SK-N-SH treated with all-trans-retinoic acid at 6 μM for 48 hours (cell line): ENCODE results near the gene CFAP210.

Experiments
- ATAC-seq: fragments of 200-7000 bp; cut with Tn5 transposase; 3 replicates; pipeline ENCODE4 v1.9.1; 2020; ENCODE audit warnings: mild to moderate bottlenecking, moderate library complexity
- ARNTL ChIP-seq: fragments of 450-650 bp; formaldehyde crosslinking; IDR thresholded peaks from 2 replicates; pipeline ENCODE4 v1.5.0; 2020; ENCODE audit warnings: low read depth, mild to moderate bottlenecking, moderate library complexity, borderline replicate concordance
- BACH2 ChIP-seq: fragments of 250-450 bp; sonication (Bioruptor Pico); IDR thresholded peaks from 2 replicates; pipeline ENCODE4 v1.9.0; 2021; ENCODE audit warnings: mild to moderate bottlenecking, borderline replicate concordance
- CSDC2 ChIP-seq: fragments of 250-450 bp; sonication (Bioruptor Pico); IDR thresholded peaks from 2 replicates; pipeline ENCODE4 v1.5.0; 2020; ENCODE audit warnings: mild to moderate bottlenecking, moderate library complexity
- ESRRG ChIP-seq: fragments of 250-450 bp; sonication (Bioruptor Pico); IDR thresholded peaks from 2 replicates; pipeline ENCODE4 v1.6.1; 2021; ENCODE audit warnings: mild to moderate bottlenecking
- GLIS3 ChIP-seq: fragments of 250-450 bp; sonication (Bioruptor Pico); IDR thresholded peaks from 2 replicates; pipeline ENCODE4 v1.5.0; 2020; ENCODE audit warnings: mild to moderate bottlenecking, moderate library complexity
- ISL1 ChIP-seq: fragments of 250-450 bp; sonication (Bioruptor Pico); IDR thresholded peaks from 2 replicates; pipeline ENCODE4 v2.1.2; 2022; ENCODE audit warnings: mild to moderate bottlenecking, moderate library complexity
- OSR1 ChIP-seq: fragments of 250-450 bp; sonication (Bioruptor Pico); IDR thresholded peaks from 2 replicates; pipeline ENCODE4 v1.8.0; 2022; ENCODE audit warnings: moderate library complexity, mild to moderate bottlenecking, inconsistent platforms
- PPARA ChIP-seq: fragments of 250-450 bp; sonication (Bioruptor Pico); IDR thresholded peaks from 2 replicates; pipeline ENCODE4 v1.5.0; 2020; ENCODE audit warnings: mild to moderate bottlenecking, borderline replicate concordance
- RARB ChIP-seq: fragments of 250-450 bp; sonication (Bioruptor Pico); IDR thresholded peaks from 2 replicates; pipeline ENCODE4 v1.8.0; 2021; ENCODE audit warnings: mild to moderate bottlenecking, moderate library complexity
- SNAI2 ChIP-seq: fragments of 250-450 bp; sonication (Bioruptor Pico); IDR thresholded peaks from 2 replicates; pipeline ENCODE4 v1.5.0; 2020; ENCODE audit warnings: mild to moderate bottlenecking, moderate library complexity
- TCF4 ChIP-seq: fragments of 250-450 bp; sonication (Bioruptor Pico); IDR thresholded peaks from 2 replicates; pipeline ENCODE4 v1.8.0; 2021; ENCODE audit warnings: mild to moderate bottlenecking, moderate library complexity, borderline replicate concordance
- TOX ChIP-seq: fragments of 250-450 bp; sonication (Bioruptor Pico); IDR thresholded peaks from 2 replicates; pipeline ENCODE4 v1.8.0; 2021; ENCODE audit warnings: mild to moderate bottlenecking, moderate library complexity, borderline replicate concordance
- ZC3H10 ChIP-seq: fragments of 250-450 bp; sonication (Bioruptor Pico); IDR thresholded peaks from 2 replicates; pipeline ENCODE4 v1.5.1; 2021; ENCODE audit warnings: mild to moderate bottlenecking, moderate library complexity
- ZFP3 ChIP-seq: fragments of 250-450 bp; sonication (Bioruptor Pico); IDR thresholded peaks from 2 replicates; pipeline ENCODE4 v1.5.0; 2020; ENCODE audit warnings: mild to moderate bottlenecking, moderate library complexity
- ZFP30 ChIP-seq: fragments of 450-650 bp; formaldehyde crosslinking; IDR thresholded peaks from 2 replicates; pipeline ENCODE4 v1.5.0; 2022; ENCODE audit warnings: mild to moderate bottlenecking, moderate library complexity
- ZNF565 ChIP-seq: fragments of 450-650 bp; formaldehyde crosslinking; conservative IDR thresholded peaks from 2 replicates; pipeline ENCODE4 v1.5.0; 2020; ENCODE audit warnings: low read depth, mild to moderate bottlenecking, moderate library complexity
- ZNF70 ChIP-seq: fragments of 450-650 bp; formaldehyde crosslinking; IDR thresholded peaks from 2 replicates; pipeline ENCODE4 v1.5.0; 2020; ENCODE audit warnings: mild to moderate bottlenecking, moderate library complexity
- TF ChIP-seq, protein P1 (sequence below): fragments of 250-450 bp; sonication (Bioruptor Pico); IDR thresholded peaks from 2 replicates; pipeline ENCODE4 v1.5.0; 2020; ENCODE audit warnings: mild to moderate bottlenecking, moderate library complexity
- TF ChIP-seq, protein P2 (sequence below): fragments of 250-450 bp; sonication (Bioruptor Pico); IDR thresholded peaks from 2 replicates; pipeline ENCODE4 v1.8.0; 2020; ENCODE audit warnings: mild to moderate bottlenecking, moderate library complexity, borderline replicate concordance
- TF ChIP-seq, protein P3 (sequence below): fragments of 250-450 bp; sonication (Bioruptor Pico); IDR thresholded peaks from 2 replicates; pipeline ENCODE4 v1.5.1; 2020; ENCODE audit warnings: low read depth, mild to moderate bottlenecking, moderate library complexity
- TF ChIP-seq, protein P4 (sequence below): fragments of 250-450 bp; sonication (Bioruptor Pico); IDR thresholded peaks from 2 replicates; pipeline ENCODE4 v1.5.1; 2021; ENCODE audit warnings: mild to moderate bottlenecking, moderate library complexity
- TF ChIP-seq, protein P5 (sequence below): fragments of 250-450 bp; sonication (Bioruptor Pico); IDR thresholded peaks from 2 replicates; pipeline ENCODE4 v1.8.0; 2021; ENCODE audit warnings: low read depth, mild to moderate bottlenecking, moderate library complexity, borderline replicate concordance

The CFAP210 gene

DNA sequence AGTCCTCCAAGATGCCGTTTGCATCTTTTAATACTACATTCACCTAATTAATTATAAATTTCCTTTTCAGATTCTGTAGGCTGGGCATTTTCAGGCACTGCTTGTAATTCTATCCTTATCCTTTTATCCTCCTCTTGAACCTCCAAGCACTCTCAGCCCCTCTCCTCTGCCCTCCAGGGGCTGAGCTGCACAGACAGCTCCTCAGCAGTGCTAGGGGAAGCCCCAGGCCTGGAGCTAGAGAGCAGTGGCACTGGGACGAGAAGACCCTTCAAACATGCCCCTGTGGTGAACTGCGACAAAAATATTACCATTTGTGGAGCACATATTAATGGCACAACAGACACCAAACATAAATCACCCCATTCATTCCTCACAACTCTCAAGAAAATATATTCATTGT, 32.9 kb downstream of the CFAP210 start:
- TF ChIP-seq ESRRG (CRISPR knock-in tag) (no peak), ZNF565 (CRISPR knock-in tag) (no peak), RARB (CRISPR knock-in tag) (no peak), PPARA (no peak), ZFP3 (CRISPR knock-in tag) (no peak), ZC3H10 (no peak), OSR1 (no peak), CSDC2 (no peak), BACH2 (CRISPR knock-in tag) (no peak), ARNTL (no peak), TCF4 (CRISPR knock-in tag) (no peak)
- TF ChIP-seq, protein P1, sequence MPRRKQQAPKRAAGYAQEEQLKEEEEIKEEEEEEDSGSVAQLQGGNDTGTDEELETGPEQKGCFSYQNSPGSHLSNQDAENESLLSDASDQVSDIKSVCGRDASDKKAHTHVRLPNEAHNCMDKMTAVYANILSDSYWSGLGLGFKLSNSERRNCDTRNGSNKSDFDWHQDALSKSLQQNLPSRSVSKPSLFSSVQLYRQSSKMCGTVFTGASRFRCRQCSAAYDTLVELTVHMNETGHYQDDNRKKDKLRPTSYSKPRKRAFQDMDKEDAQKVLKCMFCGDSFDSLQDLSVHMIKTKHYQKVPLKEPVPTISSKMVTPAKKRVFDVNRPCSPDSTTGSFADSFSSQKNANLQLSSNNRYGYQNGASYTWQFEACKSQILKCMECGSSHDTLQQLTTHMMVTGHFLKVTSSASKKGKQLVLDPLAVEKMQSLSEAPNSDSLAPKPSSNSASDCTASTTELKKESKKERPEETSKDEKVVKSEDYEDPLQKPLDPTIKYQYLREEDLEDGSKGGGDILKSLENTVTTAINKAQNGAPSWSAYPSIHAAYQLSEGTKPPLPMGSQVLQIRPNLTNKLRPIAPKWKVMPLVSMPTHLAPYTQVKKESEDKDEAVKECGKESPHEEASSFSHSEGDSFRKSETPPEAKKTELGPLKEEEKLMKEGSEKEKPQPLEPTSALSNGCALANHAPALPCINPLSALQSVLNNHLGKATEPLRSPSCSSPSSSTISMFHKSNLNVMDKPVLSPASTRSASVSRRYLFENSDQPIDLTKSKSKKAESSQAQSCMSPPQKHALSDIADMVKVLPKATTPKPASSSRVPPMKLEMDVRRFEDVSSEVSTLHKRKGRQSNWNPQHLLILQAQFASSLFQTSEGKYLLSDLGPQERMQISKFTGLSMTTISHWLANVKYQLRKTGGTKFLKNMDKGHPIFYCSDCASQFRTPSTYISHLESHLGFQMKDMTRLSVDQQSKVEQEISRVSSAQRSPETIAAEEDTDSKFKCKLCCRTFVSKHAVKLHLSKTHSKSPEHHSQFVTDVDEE (CRISPR knock-in tag) = no peak
- TF ChIP-seq, protein P2, sequence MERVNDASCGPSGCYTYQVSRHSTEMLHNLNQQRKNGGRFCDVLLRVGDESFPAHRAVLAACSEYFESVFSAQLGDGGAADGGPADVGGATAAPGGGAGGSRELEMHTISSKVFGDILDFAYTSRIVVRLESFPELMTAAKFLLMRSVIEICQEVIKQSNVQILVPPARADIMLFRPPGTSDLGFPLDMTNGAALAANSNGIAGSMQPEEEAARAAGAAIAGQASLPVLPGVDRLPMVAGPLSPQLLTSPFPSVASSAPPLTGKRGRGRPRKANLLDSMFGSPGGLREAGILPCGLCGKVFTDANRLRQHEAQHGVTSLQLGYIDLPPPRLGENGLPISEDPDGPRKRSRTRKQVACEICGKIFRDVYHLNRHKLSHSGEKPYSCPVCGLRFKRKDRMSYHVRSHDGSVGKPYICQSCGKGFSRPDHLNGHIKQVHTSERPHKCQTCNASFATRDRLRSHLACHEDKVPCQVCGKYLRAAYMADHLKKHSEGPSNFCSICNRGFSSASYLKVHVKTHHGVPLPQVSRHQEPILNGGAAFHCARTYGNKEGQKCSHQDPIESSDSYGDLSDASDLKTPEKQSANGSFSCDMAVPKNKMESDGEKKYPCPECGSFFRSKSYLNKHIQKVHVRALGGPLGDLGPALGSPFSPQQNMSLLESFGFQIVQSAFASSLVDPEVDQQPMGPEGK (CRISPR knock-in tag) = no peak
- TF ChIP-seq, protein P3, sequence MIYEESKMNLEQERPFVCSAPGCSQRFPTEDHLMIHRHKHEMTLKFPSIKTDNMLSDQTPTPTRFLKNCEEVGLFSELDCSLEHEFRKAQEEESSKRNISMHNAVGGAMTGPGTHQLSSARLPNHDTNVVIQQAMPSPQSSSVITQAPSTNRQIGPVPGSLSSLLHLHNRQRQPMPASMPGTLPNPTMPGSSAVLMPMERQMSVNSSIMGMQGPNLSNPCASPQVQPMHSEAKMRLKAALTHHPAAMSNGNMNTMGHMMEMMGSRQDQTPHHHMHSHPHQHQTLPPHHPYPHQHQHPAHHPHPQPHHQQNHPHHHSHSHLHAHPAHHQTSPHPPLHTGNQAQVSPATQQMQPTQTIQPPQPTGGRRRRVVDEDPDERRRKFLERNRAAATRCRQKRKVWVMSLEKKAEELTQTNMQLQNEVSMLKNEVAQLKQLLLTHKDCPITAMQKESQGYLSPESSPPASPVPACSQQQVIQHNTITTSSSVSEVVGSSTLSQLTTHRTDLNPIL (CRISPR knock-in tag) = no peak
- TF ChIP-seq, protein P4, sequence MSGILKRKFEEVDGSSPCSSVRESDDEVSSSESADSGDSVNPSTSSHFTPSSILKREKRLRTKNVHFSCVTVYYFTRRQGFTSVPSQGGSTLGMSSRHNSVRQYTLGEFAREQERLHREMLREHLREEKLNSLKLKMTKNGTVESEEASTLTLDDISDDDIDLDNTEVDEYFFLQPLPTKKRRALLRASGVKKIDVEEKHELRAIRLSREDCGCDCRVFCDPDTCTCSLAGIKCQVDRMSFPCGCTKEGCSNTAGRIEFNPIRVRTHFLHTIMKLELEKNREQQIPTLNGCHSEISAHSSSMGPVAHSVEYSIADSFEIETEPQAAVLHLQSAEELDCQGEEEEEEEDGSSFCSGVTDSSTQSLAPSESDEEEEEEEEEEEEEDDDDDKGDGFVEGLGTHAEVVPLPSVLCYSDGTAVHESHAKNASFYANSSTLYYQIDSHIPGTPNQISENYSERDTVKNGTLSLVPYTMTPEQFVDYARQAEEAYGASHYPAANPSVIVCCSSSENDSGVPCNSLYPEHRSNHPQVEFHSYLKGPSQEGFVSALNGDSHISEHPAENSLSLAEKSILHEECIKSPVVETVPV (CRISPR knock-in tag) = no peak
- ATAC-seq = no peak

DNA sequence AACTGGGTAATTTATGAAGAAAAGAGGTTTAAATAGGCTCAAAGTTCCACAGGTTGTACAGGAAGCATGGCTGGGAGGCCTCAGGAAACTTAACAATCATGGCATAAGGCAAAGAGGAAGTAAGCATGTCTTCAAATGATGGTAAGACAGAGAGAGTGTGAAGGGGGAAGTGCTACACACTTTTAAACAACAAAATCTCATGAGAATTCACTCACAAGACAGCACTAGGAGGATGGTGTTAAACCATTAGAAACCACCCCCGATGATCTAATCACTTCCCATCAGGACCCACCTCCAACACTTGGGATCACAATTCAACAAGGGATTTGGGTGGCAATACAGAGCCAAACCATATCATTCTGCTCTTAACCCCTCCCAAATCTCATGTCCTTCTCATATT, 34.9 kb downstream of the CFAP210 start:
- TF ChIP-seq ZNF70 (CRISPR knock-in tag) (no peak), ZFP30 (CRISPR knock-in tag) (no peak), BACH2 (CRISPR knock-in tag) (no peak), CSDC2 (no peak), GLIS3 (CRISPR knock-in tag) (no peak), ZNF565 (CRISPR knock-in tag) (no peak), SNAI2 (no peak), ZFP3 (CRISPR knock-in tag) (no peak), RARB (CRISPR knock-in tag) (no peak), ISL1 (CRISPR knock-in tag) (no peak), PPARA (no peak), ESRRG (CRISPR knock-in tag) (no peak), TOX (no peak), ARNTL (no peak), TCF4 (CRISPR knock-in tag) (no peak)
- TF ChIP-seq, protein P3 (CRISPR knock-in tag) = no peak
- TF ChIP-seq, protein P5, sequence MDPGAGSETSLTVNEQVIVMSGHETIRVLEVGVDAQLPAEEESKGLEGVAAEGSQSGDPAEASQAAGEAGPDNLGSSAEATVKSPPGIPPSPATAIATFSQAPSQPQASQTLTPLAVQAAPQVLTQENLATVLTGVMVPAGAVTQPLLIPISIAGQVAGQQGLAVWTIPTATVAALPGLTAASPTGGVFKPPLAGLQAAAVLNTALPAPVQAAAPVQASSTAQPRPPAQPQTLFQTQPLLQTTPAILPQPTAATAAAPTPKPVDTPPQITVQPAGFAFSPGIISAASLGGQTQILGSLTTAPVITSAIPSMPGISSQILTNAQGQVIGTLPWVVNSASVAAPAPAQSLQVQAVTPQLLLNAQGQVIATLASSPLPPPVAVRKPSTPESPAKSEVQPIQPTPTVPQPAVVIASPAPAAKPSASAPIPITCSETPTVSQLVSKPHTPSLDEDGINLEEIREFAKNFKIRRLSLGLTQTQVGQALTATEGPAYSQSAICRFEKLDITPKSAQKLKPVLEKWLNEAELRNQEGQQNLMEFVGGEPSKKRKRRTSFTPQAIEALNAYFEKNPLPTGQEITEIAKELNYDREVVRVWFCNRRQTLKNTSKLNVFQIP = no peak
- TF ChIP-seq, protein P1 (CRISPR knock-in tag) = no peak
- TF ChIP-seq, protein P4 (CRISPR knock-in tag) = no peak
- ATAC-seq = no peak
